SHP77 (cell line): ENCODE measurements around the gene CDS1.
"Not testable (repeated sequence)": the region's sequence is repeated elsewhere in the genome, so short reads cannot be mapped to it uniquely, and the experiment has no call there.

Experiments
- DNase-seq, 2 experiments: peaks; one replicate each; lab custom pipeline; 2025; lab: John Stamatoyannopoulos, UW

The CDS1 gene

GRCh38 chr4:84611531-84611930 lies 28.6 kb downstream of the CDS1 start:
- DNase-seq: no peak

DNA sequence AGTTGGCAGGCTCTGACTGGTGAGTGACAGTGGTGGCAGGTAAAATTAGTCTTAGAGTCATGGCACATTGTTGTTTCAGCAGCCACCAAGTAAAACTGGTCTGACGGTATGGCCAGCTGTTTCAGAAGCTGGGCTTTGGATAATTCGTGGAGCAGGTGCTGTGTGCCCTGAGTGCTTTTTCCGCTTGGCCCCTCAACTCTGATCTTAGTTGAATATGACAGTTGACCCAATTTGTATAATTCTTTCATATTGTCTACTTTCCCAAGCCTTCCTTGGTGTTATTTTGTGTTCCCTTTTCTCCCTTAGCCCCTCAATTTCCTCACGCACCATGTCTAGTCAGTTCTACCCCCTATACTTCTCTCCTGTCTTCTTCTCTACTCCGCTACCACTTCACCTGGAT lies 32.0 kb downstream of the CDS1 start:
- DNase-seq: no peak

- DNase-seq: no peak
Measured at GRCh38 chr4:84615355-84615754, 32.4 kb downstream of the CDS1 start.

DNA sequence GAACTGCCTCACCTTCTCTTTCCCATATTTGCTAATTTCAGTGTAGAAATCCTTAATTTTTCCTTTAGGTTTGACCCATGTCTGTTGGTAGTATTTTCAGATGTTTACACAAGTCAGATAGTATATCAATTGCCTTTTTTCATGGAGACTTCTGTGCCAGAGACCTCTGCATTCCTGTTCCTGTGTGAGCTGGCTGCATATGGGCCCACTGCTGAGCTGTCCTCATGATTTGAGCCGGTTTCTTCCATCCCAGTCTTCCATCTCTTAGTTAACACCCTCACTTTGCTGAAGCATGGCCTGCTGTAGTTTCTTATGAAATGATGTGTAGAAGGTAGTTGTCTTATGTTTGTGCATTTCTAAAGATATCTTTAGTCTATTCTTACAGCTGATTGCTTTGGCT lies 40.0 kb downstream of the CDS1 start:
- DNase-seq: no peak

- no peak for DNase-seq
Measured at GRCh38 chr4:84623661-84624060, 40.7 kb downstream of the CDS1 start.

DNA sequence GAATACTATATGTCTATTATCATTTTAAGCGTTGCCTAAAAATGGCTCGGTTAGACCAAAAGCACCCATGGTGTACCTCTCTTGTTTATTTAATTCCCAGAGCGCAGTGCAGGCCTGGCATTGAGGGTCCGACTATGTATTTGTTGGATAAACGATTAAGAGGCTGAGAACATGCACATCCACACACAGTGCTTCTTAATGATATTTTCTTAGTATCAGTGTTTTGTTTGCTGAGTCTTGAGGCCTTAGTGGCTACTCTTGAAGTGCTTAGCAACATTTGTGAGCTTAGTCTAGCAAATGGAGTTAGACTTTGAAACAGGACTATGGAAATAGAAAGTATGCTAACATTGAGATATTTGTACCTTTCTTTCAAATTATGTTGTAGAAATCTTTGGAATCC lies 43.7 kb downstream of the CDS1 start:
- no peak for DNase-seq

- DNase-seq: no peak
Measured at GRCh38 chr4:84631573-84631972, 48.6 kb downstream of the CDS1 start.

DNA sequence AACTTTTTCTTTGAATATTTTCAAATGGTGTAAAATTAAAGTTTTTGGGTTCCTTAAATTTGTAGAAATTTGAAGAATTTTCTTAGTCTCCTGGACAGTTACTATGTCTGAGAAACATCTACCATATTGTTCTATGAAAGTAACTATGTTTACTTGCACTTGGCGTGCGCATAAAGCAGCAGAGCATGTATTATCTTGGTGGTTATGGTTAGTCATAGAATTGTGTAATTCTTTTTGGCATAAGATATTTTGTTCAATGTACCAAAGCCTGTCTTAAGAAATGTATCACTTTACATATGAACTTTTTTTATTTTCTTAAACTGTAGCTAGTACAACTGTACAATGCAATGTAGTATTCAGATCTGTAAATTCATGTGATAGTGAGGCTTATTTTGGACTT lies 49.2 kb downstream of the CDS1 start:
- DNase-seq: no peak

DNA sequence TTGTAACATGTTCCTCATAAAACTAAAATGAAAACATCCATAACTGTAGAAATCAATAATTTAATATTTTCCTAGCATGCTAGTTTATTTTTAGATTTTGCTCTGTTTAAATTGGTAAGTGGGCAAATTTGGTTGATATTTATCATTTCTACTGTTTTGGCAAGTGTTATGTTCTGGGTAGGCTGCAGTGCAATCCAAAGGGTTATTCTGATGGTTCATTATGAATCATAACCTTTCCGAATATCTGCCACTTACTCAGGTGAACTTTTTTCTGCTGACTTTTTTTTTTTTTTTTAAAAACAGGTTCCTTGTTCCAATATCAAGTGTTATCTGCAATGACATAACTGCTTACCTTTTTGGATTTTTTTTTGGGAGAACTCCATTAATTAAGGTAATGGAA lies 52.0 kb downstream of the CDS1 start:
- DNase-seq: no peak

GRCh38 chr4:84638092-84638491 lies 55.2 kb downstream of the CDS1 start:
- DNase-seq: no peak

DNA sequence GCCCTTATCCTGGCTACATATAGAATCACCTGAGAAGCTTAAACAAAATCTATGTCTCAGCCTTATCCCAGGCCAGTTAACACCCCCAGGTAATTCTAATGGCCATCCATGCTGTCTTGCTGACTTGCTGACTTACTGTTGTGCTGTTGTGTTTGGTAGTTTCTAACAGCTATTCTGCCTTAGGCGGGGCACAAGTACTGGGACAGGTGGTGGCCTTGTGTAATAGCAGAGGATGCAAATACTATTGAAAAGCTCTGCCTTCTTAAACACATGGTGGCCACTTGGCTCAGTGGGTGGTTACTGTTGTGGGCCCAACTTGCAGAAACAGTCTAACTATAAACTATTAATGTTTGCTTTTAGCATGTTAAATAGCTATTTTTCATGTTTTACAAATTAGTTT lies 56.2 kb downstream of the CDS1 start:
- DNase-seq: no peak

DNA sequence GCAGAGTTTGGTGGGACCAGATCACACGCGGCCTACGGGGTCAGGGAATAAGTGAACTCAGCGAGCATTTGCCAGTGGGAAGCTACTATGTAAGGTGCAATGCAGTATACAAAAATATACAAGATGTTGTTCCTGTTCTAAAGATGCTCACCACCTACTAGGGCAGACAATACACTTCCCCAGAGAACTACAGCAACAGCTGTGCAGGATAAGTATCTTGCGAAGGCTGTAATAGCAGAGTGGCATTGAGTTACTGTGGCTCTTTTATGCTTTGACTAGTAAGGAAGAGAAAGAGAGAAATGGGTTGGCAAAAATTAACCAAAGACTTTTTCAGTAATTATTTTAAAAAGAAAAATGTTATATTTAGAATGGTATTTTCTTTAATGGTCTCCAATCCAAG lies 61.2 kb downstream of the CDS1 start:
- DNase-seq: no peak

- DNase-seq: peak in 1 of 2 experiments; percentile 5
Measured at GRCh38 chr4:84647312-84647884, 64.5 kb downstream of the CDS1 start.

- no peak for DNase-seq
Measured at GRCh38 chr4:84648178-84648577, 65.3 kb downstream of the CDS1 start.

DNA sequence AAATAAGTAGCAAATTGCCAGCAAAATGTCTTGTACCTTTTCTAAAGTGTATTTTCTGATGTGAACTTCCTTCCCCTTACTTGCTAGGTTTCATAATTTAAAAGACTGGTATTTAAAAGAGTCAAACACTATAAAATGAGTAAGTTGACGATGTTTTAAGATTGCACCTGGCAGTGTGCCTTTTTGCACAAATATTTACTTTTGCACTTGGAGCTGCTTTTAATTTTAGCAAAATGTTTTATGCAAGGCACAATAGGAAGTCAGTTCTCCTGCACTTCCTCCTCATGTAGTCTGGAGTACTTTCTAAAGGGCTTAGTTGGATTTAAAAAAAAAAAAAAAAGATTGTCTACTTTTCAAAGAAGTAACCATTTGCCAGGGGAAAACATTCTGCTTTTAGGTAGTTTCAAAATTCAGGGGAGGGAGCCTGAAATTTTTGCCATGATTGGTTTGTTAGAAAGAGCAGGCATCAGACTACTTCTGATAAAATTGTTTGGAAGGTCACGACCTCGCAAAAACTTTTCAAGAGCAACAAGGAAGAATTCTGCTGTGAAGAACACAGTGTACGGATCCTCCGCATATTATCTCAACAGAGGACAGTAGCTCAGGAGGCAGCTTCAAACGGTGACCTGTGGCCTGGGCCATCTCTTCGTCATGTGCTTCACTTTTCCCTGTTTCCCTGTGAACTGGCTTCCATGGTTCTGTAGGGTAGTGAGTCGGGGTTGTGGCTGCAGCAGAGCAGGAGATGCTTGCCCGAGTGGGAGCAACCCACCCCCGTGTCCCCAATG lies 66.1 kb downstream of the CDS1 start:
- DNase-seq: no peak

- no peak for DNase-seq
Measured at GRCh38 chr4:84651499-84651898, 68.6 kb downstream of the CDS1 start.

DNA sequence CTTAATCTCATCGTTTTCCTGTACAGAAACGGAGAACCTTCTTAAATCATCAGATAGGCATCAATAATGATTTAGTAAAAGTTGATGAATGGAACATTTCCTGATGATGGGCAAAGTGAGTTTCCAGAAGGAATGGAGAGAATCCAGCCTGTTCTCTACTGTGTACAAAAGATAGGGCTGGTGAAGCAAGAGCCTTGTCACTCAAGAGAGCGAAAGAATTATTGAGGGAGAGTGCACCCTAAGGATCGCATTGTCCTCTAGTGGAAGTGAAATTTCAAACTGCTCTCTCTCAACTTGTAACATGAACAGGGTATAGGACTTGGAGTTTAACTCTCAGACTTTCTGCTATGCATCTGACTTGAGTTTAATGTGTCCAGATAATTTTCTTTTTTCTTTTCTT lies 69.6 kb downstream of the CDS1 start:
- DNase-seq: no peak

GRCh38 chr4:84660606-84661005 lies 77.7 kb downstream of the CDS1 start:
- DNase-seq: no peak

- DNase-seq: no peak
Measured at GRCh38 chr4:84661191-84661939, 78.4 kb downstream of the CDS1 start.

- DNase-seq: not testable (repeated sequence)
Measured at GRCh38 chr4:84664767-84665166, 81.8 kb downstream of the CDS1 start.

GRCh38 chr4:84666439-84666838 lies 83.5 kb downstream of the CDS1 start:
- DNase-seq: no peak

GRCh38 chr4:84669201-84669600 lies 86.3 kb downstream of the CDS1 start:
- DNase-seq: no peak

- no peak for DNase-seq
Measured at GRCh38 chr4:84672177-84672576, 89.2 kb downstream of the CDS1 start.
